NCI-H2171 (cell line): ENCODE results near the gene CFHR3.
"Not testable (repeated sequence)": the region's sequence is repeated elsewhere in the genome, so short reads cannot be mapped to it uniquely, and the experiment has no call there.

Experiments used
- DNase-seq: peaks from one replicate; lab custom pipeline; 2025; lab: John Stamatoyannopoulos, UW

The CFHR3 gene

DNA sequence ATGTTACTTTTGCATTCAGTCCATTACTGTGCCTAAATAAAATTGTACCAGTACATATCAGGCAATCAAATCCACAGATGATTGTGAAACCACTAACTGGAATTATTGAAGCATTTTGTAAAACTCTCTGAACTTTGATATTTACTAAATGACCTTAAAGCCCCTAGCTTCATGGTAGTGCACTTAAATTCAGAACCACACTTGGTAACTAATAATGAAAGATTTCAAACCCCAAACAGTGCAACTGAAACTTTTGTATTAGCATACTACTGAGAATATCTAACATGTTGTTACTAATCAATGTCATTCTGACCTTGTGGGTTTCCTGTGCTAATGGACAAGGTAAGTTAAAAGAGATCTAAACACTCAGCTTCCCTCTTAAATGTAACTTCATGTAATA, at the start of gene CFHR3:
CFHR3 (plus strand) TSS at position 238 of the 400 bp plus-strand sequence; CDS start at position 285, 47 bp downstream.
- no peak for DNase-seq

DNA sequence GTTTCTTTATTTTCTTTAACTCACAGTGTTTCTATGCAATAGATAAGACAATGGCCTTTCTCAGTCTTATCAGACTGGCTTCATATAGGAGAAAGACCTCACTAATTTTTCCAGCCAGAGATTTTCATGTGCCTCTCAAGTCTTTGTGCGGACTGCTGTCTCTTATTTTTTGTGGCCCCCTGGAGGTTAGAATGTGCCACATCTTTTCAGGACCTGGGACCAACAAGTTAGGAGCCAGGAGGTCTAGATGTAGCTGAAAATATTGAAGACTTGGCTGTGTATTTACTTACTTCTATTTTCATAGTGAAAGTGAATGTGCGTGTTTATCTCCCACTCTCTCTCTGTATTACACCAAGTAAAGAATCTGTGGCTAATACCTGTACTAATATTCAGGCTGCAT, 42.1 kb upstream of the CFHR3 start:
- no peak for DNase-seq

DNA sequence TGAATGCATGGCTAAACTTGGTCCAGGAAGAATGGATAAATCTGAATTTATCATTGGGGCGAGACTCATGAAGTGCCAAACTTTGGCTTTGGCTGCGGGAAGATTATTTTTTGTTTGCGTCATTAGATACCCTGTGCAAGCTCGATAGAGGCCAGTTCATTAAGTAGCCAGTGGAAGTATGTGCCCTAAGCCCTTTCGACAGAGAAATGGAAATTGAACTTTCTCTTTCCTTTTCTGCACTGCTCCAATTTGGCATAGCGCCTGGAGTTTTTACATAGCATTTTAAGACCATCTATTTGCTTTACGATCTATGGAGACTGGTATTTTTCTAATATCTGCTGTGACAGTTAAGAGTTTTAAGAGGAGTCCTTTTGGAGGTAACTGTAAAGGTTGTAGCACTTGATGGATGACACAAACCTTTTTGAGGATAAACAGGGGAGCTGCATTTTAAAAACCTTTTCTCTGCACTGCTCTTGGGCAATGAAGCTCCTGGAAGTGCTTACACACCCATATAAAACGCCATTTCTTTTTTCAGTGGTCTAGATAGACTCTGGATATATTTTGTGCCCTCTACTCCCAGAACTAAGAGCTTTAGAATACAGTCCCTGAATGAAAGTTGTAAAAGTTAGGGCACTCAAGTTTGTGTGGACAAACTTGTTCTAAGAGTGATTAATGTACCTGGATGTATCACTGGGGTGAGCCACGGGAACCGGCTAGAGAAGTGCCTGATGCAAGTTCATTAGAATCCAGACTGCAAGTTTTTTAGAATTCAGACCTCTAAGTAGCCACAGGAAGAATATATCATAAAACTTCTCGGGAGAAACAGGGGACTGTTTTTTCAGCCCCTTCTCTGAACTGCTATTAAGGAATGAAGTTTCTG, 41.3 kb upstream of the CFHR3 start:
- DNase-seq, result no peak

DNA sequence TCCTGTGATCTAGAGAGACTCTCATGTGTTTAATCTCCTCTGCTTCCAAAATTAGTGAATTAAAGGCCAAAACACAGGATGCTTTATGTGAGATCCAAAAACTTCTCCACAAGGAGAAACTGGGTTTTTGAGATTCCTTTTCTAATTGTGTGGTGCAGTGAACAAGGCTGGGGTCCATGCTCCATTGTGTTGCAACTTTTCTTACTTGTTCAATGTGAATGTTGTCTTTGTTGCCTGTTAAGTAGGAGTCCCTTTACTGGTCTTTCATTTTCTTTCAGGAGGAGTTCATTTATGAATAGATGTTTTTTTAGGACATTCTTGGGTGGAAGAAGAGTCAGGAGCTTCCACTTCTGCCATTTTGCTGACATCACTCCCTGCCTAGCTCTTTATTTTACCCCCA, 40.6 kb upstream of the CFHR3 start:
- no peak for DNase-seq

DNA sequence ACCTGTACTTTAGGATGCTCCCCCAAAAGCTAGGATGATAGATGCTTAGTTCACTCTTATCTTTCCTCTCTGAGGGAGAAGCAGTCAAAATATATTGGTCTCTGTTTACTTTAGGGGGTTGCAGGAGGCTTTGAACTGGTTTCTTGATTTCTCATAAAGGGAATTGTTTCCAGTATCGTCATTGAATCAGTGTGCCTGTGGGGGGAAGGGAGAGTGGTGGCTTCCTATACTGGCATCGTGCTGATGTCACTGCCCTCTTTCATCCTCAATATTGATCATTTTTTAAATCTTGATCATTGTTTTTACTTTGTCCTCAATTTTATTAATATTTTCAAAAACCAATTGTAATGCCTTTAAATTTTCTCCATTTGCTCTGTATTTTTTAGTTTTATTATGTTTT, 40.2 kb upstream of the CFHR3 start:
- DNase-seq, result no peak

DNA sequence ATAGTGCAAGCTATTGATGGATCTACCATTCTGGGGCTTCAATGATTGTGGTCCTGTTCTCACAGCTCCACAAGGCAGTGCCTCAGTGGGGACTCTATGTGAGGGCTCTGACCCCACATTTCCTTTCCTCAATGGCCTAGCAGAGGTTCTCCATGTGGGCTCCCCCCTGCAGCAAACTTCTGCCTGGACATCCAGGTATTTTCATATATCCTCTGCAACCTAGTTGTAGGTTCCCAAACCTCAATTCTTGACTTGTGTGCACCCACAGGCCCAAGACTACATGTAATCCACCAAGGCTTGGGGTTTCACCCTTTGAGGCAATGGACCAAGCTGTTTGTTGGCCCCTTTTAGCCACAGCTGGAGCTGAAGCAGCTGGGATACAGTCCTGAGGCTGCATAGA, 35.9 kb upstream of the CFHR3 start:
- DNase-seq, result no peak

DNA sequence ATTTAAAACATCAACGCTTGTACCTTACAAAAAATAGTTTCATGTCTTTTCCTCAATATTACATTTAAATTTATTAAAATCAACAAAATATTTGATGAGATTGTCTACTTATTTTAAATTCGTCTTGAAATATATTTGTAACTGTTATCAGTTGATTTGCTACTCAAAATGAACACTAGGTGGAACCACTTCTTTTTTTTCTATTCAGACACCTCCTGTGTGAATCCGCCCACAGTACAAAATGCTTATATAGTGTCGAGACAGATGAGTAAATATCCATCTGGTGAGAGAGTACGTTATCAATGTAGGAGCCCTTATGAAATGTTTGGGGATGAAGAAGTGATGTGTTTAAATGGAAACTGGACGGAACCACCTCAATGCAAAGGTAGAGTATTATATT, 31.4 kb upstream of the CFHR3 start:
- peak; percentile 4 for DNase-seq

DNA sequence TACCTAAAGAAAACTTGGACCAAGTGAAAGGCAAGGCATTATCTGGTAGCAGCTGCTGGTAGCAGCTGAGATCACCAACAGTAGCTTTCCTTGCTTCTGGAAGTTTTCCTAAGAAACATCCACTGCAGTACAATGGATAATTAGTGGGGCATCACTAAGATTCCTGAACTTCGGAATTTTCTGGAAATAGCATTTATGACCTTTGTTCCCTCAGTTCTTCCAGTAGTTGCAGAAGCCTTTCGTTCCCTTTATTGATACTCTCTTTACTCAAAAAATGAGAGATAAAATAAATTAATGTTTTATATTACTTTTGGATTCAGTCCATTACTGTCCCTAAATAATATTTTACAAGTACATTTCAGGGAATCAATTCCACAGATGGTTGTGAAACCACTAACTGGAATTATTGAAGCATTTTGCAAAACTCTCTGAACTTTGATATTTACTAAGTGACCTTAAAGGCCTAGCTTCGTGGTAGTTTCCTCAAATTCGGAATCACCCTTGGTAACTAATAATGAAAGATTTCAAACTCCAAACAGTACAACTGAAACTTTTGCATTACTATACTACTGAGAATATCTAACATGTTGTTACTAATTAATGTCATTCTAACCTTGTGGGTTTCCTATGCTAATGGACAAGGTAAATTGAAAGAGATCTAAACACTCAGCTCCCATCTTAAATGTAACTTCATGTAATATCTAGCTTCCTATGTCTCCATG, 9.5 kb upstream of the CFHR3 start:
- not testable (repeated sequence) for DNase-seq

DNA sequence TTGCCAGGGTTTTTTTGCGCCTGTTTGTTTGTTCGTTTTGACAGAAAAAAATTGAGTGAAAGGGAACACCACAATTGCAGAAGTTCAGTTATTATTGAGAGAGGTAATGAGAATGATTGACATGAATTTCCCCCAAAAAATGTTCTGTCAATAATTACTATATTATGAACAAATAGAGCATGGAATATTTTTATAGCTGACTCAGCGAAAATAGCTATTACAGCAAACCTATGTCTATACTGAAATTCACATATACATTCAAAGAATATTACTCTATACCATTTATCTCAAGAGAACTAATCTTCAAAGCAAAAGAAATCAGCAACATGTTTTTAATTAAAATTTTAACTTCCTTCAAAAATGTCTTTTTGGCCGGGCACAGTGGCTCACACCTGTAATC, 4.8 kb upstream of the CFHR3 start:
- DNase-seq, result not testable (repeated sequence)

DNA sequence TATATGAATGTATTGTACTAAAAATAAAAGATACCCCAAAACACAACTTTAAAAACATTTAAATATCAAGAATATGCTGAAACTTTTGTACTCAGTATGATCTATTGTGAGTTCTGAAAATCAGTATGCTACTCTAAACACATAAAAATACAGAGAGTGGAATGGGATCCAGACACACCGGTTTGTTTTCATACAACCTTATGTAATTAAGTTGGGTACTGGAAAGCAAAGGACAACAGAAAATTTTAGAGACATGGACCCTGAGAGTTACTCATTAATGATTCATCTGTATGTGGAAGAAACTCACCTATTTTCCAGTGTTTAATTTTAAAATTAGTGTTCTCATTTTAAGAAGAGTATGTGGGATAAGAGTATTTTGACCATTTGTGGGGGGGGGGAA, 927 bp upstream of the CFHR3 start:
- DNase-seq, result no peak

DNA sequence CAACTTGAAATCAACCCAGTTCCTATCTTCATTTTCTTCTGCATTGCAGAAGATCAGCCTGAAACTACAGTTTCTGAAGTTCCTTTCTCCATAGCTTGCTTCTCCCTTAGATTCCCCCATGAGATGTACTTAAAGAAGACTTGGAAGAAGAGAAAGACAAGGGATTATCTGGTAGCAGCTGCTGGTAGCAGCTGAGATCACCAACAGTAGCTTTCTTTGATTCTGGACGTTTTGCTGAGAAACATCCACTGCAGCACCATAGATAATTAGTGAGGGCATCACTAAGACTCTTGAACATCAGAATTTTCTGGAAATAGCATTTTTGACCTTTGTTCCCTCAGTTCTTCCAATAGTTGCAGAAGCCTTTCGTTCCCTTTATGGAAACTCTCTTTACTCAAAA, 465 bp upstream of the CFHR3 start:
- no peak for DNase-seq

DNA sequence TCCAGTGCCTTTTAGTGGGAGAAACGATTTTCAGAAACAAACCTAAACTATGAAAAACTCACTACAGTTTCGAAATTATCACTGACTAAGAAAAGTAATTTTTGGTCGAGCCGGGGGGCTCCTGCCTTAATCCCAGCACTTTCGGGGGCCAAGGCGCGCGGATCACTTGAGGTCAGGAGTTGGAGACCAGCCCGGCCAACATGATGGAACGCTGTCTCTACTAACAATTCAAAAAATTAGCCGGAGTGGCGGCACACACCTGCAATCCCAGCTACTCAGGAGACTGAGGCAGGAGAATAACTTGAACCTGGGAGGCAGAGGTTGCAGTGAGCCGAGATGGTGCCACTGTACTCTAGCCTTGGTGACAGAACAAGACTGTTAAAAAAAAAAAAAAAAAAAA, 3.0 kb downstream of the CFHR3 start:
- DNase-seq, result no peak

DNA sequence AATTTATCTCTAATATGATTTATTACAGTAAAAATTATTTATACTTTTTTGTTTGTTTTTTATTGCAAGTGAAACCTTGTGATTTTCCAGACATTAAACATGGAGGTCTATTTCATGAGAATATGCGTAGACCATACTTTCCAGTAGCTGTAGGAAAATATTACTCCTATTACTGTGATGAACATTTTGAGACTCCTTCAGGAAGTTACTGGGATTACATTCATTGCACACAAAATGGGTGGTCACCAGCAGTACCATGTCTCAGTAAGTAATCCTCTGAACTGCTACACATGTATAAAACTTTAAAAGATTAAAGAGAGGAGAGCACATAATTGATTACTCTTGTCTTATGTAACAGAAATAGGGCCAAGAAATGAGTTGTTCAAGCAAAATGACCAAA, 4.5 kb downstream of the CFHR3 start:
- no peak for DNase-seq

DNA sequence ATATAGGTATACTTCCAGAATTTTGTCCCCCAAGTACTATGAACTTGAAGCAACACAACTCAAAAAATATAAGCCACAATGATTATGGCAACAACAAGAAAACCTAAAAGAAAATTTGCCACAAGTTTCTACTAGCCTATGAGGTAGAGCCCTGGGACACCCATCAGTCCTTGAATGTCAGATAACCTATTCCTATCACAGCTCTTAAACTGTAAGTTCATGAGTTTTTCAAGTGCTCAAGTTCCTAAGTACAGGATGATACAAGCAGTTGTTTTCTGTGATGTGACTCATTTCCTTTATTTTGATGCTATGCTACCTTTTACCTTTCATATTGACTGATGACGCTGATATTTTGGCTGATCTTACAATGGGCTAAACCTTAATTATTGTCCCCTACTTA, 16.6 kb downstream of the CFHR3 start:
- DNase-seq, result not testable (repeated sequence)

DNA sequence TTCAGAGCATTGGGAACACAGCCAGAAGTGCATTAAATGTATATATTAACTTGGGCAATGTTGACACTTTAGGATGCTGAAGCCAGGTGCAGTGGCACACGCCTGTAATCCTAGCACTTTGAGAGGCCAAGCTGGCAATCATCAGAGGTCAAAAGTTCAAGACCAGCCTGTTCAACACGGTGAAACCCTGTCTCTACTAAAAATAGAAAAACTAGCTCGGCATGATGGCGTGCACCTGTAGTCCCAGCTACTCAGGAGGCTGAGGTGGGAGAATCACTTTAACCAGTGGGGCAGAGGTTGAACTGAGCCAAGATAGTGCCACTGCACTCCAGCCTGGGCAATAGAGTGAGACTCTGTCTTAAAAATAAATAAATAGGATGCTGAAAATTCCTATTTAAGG, 19.5 kb downstream of the CFHR3 start:
- not testable (repeated sequence) for DNase-seq

DNA sequence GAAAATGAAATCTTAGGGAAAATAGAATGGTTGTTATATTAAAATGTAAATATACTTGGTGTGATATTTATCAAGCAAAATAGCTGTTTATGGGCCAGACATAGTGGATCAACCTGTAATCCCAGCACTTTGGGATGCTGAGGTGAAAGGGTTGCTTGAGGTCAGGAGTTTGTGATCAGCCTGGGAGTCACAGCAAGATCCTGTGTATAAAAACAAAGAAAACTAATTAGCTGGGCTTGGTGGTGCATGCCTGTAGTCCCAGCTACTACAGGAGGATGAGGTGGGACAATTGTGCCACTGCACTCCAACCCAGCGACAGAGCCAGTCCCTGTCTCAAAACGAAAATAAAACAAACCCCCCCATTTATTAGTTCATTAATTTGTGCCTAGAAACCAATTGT, 23.3 kb downstream of the CFHR3 start:
- no peak for DNase-seq

DNA sequence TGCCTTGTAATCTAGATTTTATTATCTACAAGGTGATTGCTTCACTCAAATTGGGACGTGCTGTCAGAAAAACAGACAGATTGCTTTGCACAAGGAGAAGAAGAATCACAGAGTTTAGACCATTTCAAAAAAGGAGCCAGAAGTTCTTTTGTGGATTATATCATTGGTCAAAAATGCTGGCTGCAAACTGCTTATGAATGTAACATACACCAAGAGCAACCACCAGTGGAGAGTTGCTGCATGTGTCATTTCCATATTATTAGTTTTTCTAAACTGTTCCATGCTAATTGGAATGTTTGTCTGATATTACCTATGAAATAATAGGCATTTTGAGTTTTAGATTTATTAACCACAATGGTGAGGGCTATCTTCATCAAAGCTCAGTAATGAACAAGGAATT, 27.3 kb downstream of the CFHR3 start:
- DNase-seq, result not testable (repeated sequence)

DNA sequence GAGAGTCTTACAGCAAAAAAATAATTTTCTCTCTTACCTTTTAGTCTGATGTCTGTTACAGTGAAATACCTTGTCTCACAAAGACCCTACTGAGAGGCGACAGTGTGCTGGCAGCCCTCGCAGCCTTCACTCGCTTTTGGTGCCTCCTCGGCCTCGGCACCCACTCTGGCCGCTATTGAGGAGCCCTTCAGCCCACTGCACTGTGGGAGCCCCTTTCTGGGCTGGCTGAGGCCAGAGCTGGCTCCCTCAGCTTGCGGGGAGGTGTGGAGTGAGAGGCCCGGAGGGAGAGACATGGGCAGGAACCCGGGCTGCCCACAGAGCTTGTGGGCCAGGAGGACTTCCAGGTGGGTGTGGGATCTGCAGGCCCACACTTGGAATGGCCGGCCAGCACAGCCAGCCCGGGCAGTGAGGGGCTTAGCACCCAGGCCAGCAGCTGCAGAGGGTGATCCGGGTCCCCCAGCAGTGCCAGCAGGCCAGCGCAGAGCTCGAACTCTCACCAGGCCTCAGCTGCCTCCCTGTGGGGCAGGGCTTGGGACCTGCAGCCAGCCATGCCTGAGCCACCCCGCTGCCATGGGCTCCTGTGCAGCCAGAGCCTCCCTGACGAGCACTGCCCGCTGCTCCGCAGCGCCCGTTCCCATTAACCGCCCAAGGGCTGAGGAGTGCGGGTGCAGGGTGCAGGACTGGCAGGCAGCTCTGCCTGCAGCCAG, 34.0 kb downstream of the CFHR3 start:
- DNase-seq, result no peak

DNA sequence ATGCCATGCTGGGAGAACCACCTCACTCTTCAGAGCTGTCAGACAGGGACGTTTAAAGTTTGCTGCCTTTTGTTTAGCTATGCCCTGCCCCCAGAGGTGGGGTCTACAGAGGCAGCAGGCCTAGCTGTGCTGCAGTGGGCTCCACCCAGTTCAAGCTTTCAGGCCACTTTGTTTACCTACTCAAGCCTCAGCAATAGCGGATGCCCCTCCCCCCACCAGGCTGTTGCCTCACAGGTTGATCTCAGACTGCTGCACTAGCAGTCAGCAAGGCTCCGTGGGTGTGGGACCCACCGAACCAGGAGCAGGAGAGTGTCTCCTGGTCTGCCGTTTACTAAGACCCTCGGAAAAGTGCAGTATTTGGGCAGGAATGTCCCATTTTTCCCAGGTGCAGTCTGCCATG, 42.8 kb downstream of the CFHR3 start:
- not testable (repeated sequence) for DNase-seq

DNA sequence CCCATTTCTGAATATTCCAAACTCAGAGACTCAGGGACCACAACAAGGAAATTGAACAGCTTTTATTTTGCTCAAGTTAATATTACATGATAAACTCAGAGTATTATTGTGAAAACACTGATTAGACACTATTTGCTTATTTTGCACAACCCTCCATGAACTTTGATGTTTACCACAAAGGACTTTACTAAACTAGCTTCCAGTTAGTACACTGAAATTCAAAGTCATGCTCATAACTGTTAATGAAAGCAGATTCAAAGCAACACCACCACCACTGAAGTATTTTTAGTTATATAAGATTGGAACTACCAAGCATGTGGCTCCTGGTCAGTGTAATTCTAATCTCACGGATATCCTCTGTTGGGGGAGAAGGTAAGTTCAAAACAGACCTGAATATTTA, 44.9 kb downstream of the CFHR3 start, which contains the start of gene CFHR1:
CFHR1 (plus strand) TSS at position 201 of the 400 bp plus-strand sequence; CDS start at position 315, 114 bp downstream.
- DNase-seq, result not testable (repeated sequence)

DNA sequence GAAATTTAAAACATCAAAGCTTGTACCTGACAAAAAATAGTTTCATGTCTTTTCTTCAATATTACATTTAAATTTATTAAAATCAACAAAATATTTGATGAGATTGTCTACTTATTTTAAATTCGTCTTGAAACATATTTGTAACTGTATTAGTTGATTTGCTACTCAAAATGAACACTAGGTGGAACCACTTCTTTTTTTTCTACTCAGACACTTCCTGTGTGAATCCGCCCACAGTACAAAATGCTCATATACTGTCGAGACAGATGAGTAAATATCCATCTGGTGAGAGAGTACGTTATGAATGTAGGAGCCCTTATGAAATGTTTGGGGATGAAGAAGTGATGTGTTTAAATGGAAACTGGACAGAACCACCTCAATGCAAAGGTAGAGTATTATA, 53.2 kb downstream of the CFHR3 start:
- not testable (repeated sequence) for DNase-seq
